PFSK-1 (cell line): ENCODE data around the gene RNF20.

ENCODE experiments used
- FOXP2 ChIP-seq: optimal IDR thresholded peaks from 2 replicates; pipeline ENCODE3; 2011; ENCODE audit warnings: borderline replicate concordance, control low read depth, inconsistent platforms; ENCODE audit not compliant: insufficient read depth; ENCODE audit errors: extremely low read length, extremely low read depth
- POLR2AphosphoS5 ChIP-seq: IDR thresholded peaks from 2 replicates; pipeline ENCODE4 v1.6.1; 2012; ENCODE audit warnings: low read depth, mild to moderate bottlenecking, control low read depth, low read length, moderate library complexity
- REST ChIP-seq, 2 experiments: IDR thresholded peaks; 2 replicates each; pipeline versions ENCODE4 v1.6.1 to v1.8.0; 2011 to 2012; ENCODE audit warnings: low read depth in 2 of 2, low read length in 2 of 2, control low read depth in 1 of 2, inconsistent platforms in 1 of 2, mild to moderate bottlenecking in 1 of 2, moderate library complexity in 1 of 2; ENCODE audit not compliant: insufficient read depth in 1 of 2
- SIN3A ChIP-seq: IDR thresholded peaks from 2 replicates; pipeline ENCODE4 v1.6.1; 2012; ENCODE audit warnings: mild to moderate bottlenecking, low read length, moderate library complexity, borderline replicate concordance; ENCODE audit not compliant: insufficient read depth
- TAF1 ChIP-seq: IDR thresholded peaks from 2 replicates; pipeline ENCODE4 v1.6.1; 2012; ENCODE audit warnings: low read length, control low read depth, borderline replicate concordance; ENCODE audit not compliant: insufficient read depth

- TF ChIP-seq REST (IDR thresholded peaks at IDR 0.05; ENCODE audit: insufficient read depth in 1 of 2, low read depth in 2 of 2, low read length in 2 of 2): no peak
- no peak for TF ChIP-seq POLR2AphosphoS5
- TF ChIP-seq SIN3A: no peak
- TF ChIP-seq TAF1: no peak
- TF ChIP-seq FOXP2: no peak
Measured at GRCh38 chr9:101591787-101592446, 58.3 kb downstream of the RNF20 start.
